PFSK-1 (cell line): Measurements from ENCODE around the gene MYRF.

Experiments used
- FOXP2 ChIP-seq: optimal IDR thresholded peaks from 2 replicates; pipeline ENCODE3; 2011; ENCODE audit warnings: borderline replicate concordance, control low read depth, inconsistent platforms; ENCODE audit not compliant: insufficient read depth; ENCODE audit errors: extremely low read length, extremely low read depth
- POLR2AphosphoS5 ChIP-seq: IDR thresholded peaks from 2 replicates; pipeline ENCODE4 v1.6.1; 2012; ENCODE audit warnings: low read depth, mild to moderate bottlenecking, control low read depth, low read length, moderate library complexity
- SIN3A ChIP-seq: IDR thresholded peaks from 2 replicates; pipeline ENCODE4 v1.6.1; 2012; ENCODE audit warnings: mild to moderate bottlenecking, low read length, moderate library complexity, borderline replicate concordance; ENCODE audit not compliant: insufficient read depth
- TAF1 ChIP-seq: IDR thresholded peaks from 2 replicates; pipeline ENCODE4 v1.6.1; 2012; ENCODE audit warnings: low read length, control low read depth, borderline replicate concordance; ENCODE audit not compliant: insufficient read depth
- TF ChIP-seq, protein P1 (sequence below), 2 experiments: IDR thresholded peaks; 2 replicates each; pipeline versions ENCODE4 v1.6.1 to v1.8.0; 2011 to 2012; ENCODE audit warnings: low read depth in 2 of 2, low read length in 2 of 2, control low read depth in 1 of 2, inconsistent platforms in 1 of 2, mild to moderate bottlenecking in 1 of 2, moderate library complexity in 1 of 2; ENCODE audit not compliant: insufficient read depth in 1 of 2

The MYRF gene

DNA sequence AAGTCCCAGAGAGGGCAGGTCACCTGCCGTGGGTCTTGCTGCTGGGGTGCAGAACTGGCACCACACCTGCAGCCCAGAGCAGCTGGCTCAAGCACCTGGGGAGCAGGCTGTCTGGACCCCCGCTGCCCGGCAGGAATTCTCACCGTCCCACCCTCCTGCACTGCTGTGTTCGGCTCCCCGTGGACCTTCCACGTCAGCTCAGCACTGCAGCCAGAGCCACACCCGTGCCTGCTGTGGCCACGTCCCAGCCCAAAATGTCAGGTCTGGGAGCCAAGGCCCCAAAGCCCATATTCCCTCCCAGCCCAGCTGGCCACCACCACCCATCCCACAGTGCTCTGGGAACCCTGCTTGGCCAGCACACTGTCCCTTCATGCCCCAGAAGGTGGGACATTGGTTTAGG is 28.0 kb upstream of the MYRF start:
- TF ChIP-seq POLR2AphosphoS5: no peak
- TF ChIP-seq, protein P1, sequence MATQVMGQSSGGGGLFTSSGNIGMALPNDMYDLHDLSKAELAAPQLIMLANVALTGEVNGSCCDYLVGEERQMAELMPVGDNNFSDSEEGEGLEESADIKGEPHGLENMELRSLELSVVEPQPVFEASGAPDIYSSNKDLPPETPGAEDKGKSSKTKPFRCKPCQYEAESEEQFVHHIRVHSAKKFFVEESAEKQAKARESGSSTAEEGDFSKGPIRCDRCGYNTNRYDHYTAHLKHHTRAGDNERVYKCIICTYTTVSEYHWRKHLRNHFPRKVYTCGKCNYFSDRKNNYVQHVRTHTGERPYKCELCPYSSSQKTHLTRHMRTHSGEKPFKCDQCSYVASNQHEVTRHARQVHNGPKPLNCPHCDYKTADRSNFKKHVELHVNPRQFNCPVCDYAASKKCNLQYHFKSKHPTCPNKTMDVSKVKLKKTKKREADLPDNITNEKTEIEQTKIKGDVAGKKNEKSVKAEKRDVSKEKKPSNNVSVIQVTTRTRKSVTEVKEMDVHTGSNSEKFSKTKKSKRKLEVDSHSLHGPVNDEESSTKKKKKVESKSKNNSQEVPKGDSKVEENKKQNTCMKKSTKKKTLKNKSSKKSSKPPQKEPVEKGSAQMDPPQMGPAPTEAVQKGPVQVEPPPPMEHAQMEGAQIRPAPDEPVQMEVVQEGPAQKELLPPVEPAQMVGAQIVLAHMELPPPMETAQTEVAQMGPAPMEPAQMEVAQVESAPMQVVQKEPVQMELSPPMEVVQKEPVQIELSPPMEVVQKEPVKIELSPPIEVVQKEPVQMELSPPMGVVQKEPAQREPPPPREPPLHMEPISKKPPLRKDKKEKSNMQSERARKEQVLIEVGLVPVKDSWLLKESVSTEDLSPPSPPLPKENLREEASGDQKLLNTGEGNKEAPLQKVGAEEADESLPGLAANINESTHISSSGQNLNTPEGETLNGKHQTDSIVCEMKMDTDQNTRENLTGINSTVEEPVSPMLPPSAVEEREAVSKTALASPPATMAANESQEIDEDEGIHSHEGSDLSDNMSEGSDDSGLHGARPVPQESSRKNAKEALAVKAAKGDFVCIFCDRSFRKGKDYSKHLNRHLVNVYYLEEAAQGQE (IDR thresholded peaks at IDR 0.05; ENCODE audit: insufficient read depth in 1 of 2, low read depth in 2 of 2, low read length in 2 of 2): no peak
- TF ChIP-seq SIN3A: no peak
- TF ChIP-seq FOXP2: no peak
- TF ChIP-seq TAF1: no peak

- TF ChIP-seq POLR2AphosphoS5 (no peak), SIN3A (no peak), TAF1 (no peak), FOXP2 (no peak)
- TF ChIP-seq, protein P1 (IDR thresholded peaks at IDR 0.05; ENCODE audit: insufficient read depth in 1 of 2, low read depth in 2 of 2, low read length in 2 of 2): no peak
Measured at GRCh38 chr11:61725781-61726231, 26.6 kb upstream of the MYRF start.

DNA sequence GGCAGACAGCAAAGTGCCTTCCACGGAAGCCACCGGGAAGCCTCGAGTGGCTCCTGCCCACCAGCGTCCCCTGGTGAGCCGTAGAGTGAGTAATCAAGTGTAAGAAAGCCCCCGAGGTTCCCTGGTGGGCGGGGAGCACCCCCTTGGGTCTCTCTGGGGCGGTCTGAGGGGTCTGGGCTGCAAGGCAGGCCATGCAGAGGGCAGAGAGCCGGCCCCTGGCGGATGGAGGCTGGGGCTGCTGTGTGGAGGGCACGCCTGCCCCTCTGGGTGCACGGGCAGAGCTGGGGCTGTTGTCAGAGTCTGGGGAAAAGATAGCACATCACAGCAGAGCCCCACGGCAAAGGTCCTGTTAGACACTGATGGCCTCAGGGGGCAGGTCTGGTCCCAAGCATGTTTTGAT is 25.7 kb upstream of the MYRF start:
- TF ChIP-seq TAF1 (no peak), FOXP2 (no peak), POLR2AphosphoS5 (no peak), SIN3A (no peak)
- TF ChIP-seq, protein P1 (IDR thresholded peaks at IDR 0.05; ENCODE audit: insufficient read depth in 1 of 2, low read depth in 2 of 2, low read length in 2 of 2): no peak

DNA sequence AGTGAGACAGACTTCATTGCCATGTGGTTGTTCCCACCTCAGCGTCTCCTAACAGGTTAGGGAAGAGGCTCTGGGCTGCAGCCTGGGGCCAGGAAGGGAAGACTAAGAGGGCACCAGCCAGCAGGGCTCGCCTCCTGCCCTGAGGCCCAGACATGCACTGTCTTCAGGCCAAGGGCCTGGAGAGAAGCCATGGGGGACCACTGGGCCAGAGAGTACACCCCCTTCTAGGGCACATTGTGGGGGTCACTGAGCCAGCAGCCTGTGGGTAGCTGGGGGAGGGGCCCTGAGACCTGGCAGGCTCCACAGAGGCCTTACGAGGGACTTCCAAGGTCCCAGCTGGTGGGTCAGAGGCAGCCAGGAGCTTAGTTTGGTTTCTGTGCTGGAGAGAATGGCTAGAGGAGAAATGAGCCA is 25.0 kb upstream of the MYRF start:
- TF ChIP-seq POLR2AphosphoS5: no peak
- TF ChIP-seq SIN3A: no peak
- no peak for TF ChIP-seq TAF1
- TF ChIP-seq, protein P1 (IDR thresholded peaks at IDR 0.05; ENCODE audit: insufficient read depth in 1 of 2, low read depth in 2 of 2, low read length in 2 of 2): no peak
- TF ChIP-seq FOXP2: no peak
